Measurements from ENCODE around the gene FILIP1. TPM values are rescaled to one million over a fixed set of nuclear protein-coding genes. Genes with fewer than 3 reads are reported as not detected.

The FILIP1 gene
- total RNA-seq, 3 donors from 2014 or later (not counting 1 experiment from before 2014, with no cell fraction given) = not detected

DNA sequence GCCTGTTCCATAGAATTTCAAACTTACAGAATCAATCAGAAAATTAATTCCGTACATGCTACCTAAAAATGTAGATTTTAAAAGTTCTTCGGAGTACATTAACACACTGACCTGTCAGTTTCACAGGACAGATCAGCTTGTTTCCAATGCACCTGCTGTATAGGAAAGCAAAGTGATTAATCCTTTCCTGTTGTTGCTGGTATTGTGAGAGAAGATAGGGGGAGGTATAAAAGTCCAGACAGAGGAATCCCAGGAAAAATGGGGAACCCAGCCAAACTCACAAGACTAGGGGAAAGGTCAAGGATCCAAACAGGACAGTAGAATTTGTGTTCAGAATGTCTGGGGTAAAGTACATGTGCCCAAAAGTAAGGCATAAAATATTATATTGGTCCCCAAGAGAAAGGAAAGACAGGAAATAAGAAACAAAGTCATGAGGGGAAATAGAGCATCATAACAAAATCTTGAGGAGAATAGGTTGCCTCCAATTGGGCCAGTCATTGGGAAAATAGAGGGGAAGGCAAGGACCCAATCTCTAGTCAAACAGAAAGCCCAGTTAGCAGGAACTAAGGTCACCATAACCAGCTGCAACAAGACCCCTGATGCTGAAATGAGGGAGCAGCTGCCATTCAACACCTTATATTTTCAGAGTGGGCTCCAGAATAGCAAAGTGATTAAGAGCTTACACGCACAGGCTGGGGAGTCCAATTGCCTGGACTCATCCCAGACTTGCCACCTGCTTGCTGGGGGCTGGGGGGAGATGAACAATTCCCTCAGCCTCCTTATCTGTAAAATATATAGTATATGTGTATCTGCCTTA lies 10.3 kb downstream of the FILIP1 start:
- DNase-seq = no peak
- Mint-ChIP-seq H3K9me3 (peaks cover 0 to 2% of the 10 kb centered on the region in 2 donors), H3K4me1 (no peaks in the 10 kb centered on the region), H3K4me3 (no peak overlapping the region), H3K36me3 (no peaks in the 10 kb centered on the region), H3K27me3 (ENCODE audit: low read depth in 2 of 2) (peaks cover 4 to 24% of the 10 kb centered on the region in 2 donors), H3K27ac (no peak overlapping the region)
- no peak overlapping the region for H3K4me3 ChIP-seq (ENCODE audit: low read length)
- no peaks in the 10 kb centered on the region for H3K4me1 ChIP-seq (ENCODE audit: control insufficient read depth, insufficient read depth, low read length)
- no peak overlapping the region for H3K27ac ChIP-seq (ENCODE audit: low read length)
- H3K9me3 ChIP-seq (ENCODE audit: control insufficient read depth, insufficient read depth, low read length) = no peaks in the 10 kb centered on the region
- TF ChIP-seq, protein P1, sequence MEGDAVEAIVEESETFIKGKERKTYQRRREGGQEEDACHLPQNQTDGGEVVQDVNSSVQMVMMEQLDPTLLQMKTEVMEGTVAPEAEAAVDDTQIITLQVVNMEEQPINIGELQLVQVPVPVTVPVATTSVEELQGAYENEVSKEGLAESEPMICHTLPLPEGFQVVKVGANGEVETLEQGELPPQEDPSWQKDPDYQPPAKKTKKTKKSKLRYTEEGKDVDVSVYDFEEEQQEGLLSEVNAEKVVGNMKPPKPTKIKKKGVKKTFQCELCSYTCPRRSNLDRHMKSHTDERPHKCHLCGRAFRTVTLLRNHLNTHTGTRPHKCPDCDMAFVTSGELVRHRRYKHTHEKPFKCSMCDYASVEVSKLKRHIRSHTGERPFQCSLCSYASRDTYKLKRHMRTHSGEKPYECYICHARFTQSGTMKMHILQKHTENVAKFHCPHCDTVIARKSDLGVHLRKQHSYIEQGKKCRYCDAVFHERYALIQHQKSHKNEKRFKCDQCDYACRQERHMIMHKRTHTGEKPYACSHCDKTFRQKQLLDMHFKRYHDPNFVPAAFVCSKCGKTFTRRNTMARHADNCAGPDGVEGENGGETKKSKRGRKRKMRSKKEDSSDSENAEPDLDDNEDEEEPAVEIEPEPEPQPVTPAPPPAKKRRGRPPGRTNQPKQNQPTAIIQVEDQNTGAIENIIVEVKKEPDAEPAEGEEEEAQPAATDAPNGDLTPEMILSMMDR (IDR thresholded peaks at IDR 0.05) = no peak
- WGBS (ENCODE audit: insufficient coverage) = 79% methylated on average over 2 of the region's 3 CpGs
- no peaks in the 10 kb centered on the region for H3K36me3 ChIP-seq (ENCODE audit: control insufficient read depth, insufficient read depth, low read length)
- peaks cover 2% of the 10 kb centered on the region for H3K27me3 ChIP-seq (ENCODE audit: control insufficient read depth, insufficient read depth, low read length)
- intact Hi-C loops (cut with micrococcal nuclease) = no loop called here
- no peak for ATAC-seq

DNA sequence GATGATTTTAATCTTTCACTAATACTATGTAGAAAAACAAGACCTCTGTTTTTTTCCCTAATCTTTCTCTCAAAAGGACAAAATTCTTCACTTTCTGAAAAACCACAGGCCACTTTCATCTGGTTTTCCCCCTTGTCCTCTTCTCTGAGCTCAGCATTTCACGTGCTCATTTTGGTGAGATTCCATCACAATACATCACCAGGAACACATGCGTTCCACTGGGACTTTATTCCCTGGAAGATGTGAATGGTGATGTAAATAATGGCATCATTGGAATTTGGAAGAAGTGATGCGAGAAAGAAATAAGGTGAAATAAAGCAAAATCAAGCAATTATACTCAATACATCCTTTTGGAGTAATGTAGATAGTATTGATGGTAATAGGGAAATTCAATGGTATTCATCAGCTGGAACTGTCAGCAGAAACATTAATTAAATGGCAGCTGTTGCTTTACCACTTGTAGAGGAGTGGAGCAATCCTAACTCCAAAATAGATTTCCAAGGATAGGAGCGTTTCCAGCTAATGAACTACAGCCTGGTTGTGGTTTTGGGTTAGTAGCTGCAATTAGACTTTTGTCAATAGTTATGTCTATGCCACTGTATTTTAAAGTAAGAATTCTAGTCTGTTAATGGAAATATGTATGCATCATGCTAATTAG lies 11.5 kb downstream of the FILIP1 start:
- Mint-ChIP-seq H3K4me1 (no peaks in the 10 kb centered on the region), H3K27me3 (ENCODE audit: low read depth in 2 of 2) (peaks cover 9 to 13% of the 10 kb centered on the region in 2 donors), H3K9me3 (peaks cover 1 to 2% of the 10 kb centered on the region in 2 donors), H3K4me3 (no peak overlapping the region), H3K27ac (no peak overlapping the region), H3K36me3 (no peaks in the 10 kb centered on the region)
- H3K9me3 ChIP-seq (ENCODE audit: control insufficient read depth, insufficient read depth, low read length) = no peaks in the 10 kb centered on the region
- H3K27me3 ChIP-seq (ENCODE audit: control insufficient read depth, insufficient read depth, low read length) = peaks cover 2% of the 10 kb centered on the region
- H3K36me3 ChIP-seq (ENCODE audit: control insufficient read depth, insufficient read depth, low read length) = no peaks in the 10 kb centered on the region
- H3K4me1 ChIP-seq (ENCODE audit: control insufficient read depth, insufficient read depth, low read length) = no peaks in the 10 kb centered on the region
- no peak for ATAC-seq
- WGBS (ENCODE audit: insufficient coverage) = 93% methylated on average over 1 of the region's 4 CpGs
- H3K27ac ChIP-seq (ENCODE audit: low read length) = no peak overlapping the region
- no peak overlapping the region for H3K4me3 ChIP-seq (ENCODE audit: low read length)
- TF ChIP-seq, protein P1 (IDR thresholded peaks at IDR 0.05) = no peak
- intact Hi-C loops (cut with micrococcal nuclease) = no loop called here
- DNase-seq = no peak

DNA sequence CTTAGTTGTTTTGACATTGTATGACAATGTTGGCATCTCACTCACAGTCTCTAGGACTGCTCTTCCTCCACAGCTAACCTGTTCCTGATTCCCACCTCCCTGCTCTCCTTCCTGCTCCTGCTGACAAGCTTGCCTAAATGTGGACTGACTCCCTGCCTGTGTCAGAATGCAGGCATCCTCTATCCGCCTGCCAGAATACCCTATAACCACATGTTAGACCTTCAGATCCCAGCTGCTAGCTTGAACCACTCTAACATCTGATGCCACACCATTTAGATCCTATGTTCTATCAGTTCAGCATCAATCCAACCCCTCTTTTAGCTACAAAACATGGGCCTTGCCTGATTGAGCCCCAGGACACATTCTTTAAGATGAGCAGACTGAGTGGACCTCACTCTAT lies 12.2 kb downstream of the FILIP1 start:
- H3K36me3 Mint-ChIP-seq = no peaks in the 10 kb centered on the region
- peaks cover 2% of the 10 kb centered on the region for H3K27me3 ChIP-seq (ENCODE audit: control insufficient read depth, insufficient read depth, low read length)
- no peak for DNase-seq
- no peak overlapping the region for H3K27ac Mint-ChIP-seq
- no peaks in the 10 kb centered on the region for H3K9me3 ChIP-seq (ENCODE audit: control insufficient read depth, insufficient read depth, low read length)
- H3K4me3 Mint-ChIP-seq = no peak overlapping the region
- peaks cover 2% of the 10 kb centered on the region in 2 donors for H3K9me3 Mint-ChIP-seq
- no peak overlapping the region for H3K4me3 ChIP-seq (ENCODE audit: low read length)
- intact Hi-C loops (cut with micrococcal nuclease) = no loop called here
- peaks cover 9 to 13% of the 10 kb centered on the region in 2 donors for H3K27me3 Mint-ChIP-seq (ENCODE audit: low read depth in 2 of 2)
- ATAC-seq = no peak
- TF ChIP-seq, protein P1 (IDR thresholded peaks at IDR 0.05) = no peak
- no peaks in the 10 kb centered on the region for H3K36me3 ChIP-seq (ENCODE audit: control insufficient read depth, insufficient read depth, low read length)
- H3K27ac ChIP-seq (ENCODE audit: low read length) = no peak overlapping the region
- no peaks in the 10 kb centered on the region for H3K4me1 ChIP-seq (ENCODE audit: control insufficient read depth, insufficient read depth, low read length)
- H3K4me1 Mint-ChIP-seq = no peaks in the 10 kb centered on the region
- 83% methylated on average over 1 of the region's 1 CpG for WGBS (ENCODE audit: insufficient coverage)
